ENCODE measurements around the gene RHOA. TPM values are rescaled to one million over a fixed set of nuclear protein-coding genes. Genes with fewer than 3 reads are reported as not detected.
"Not testable (repeated sequence)": the region's sequence is repeated elsewhere in the genome, so short reads cannot be mapped to it uniquely, and the experiment has no call there.

The RHOA gene
- polyA plus RNA-seq, 3 donors: 499 to 570 (median 506) TPM

- DNase-seq (ENCODE audit: low read depth in 3 of 3, low spot score in 2 of 3): no peak
Measured at GRCh38 chr3:49333091-49333490, 78.7 kb downstream of the RHOA start.

GRCh38 chr3:49329186-49329585 lies 82.6 kb downstream of the RHOA start:
- no peak for DNase-seq (ENCODE audit: low read depth in 3 of 3, low spot score in 2 of 3)

- DNase-seq (ENCODE audit: low read depth in 3 of 3, low spot score in 2 of 3): not testable (repeated sequence)
Measured at GRCh38 chr3:49328350-49328749, 83.4 kb downstream of the RHOA start.

GRCh38 chr3:49327485-49327884 lies 84.3 kb downstream of the RHOA start:
- no peak for DNase-seq (ENCODE audit: low read depth in 3 of 3, low spot score in 2 of 3)

GRCh38 chr3:49324768-49325167 lies 87.0 kb downstream of the RHOA start:
- DNase-seq (ENCODE audit: low read depth in 3 of 3, low spot score in 2 of 3): no peak

GRCh38 chr3:49316696-49317457 lies 94.9 kb downstream of the RHOA start:
- DNase-seq (ENCODE audit: low read depth in 3 of 3, low spot score in 2 of 3): no peak

- no peak for DNase-seq (ENCODE audit: low read depth in 3 of 3, low spot score in 2 of 3)
Measured at GRCh38 chr3:49313896-49314688, 97.7 kb downstream of the RHOA start.

GRCh38 chr3:49311283-49311682 lies 100.5 kb downstream of the RHOA start:
- no peak for DNase-seq (ENCODE audit: low read depth in 3 of 3, low spot score in 2 of 3)

GRCh38 chr3:49310677-49311076 lies 101.1 kb downstream of the RHOA start:
- DNase-seq (ENCODE audit: low read depth in 3 of 3, low spot score in 2 of 3): no peak

Other genes starting within 250 kb of the RHOA start
- 10 to 100 TPM; 24.5 to 25.8 (median 25.7) TPM for gene CCDC71, start 245.6 kb downstream of the RHOA start, polyA plus RNA-seq (ENCODE audit: insufficient read length in 3 of 3)
- 10 to 100 TPM; 41.5 to 43.8 (median 43.4) TPM for gene KLHDC8B, start 240.4 kb downstream of the RHOA start, polyA plus RNA-seq (ENCODE audit: insufficient read length in 3 of 3)
- gene C3orf62, start 134.7 kb downstream of the RHOA start, polyA plus RNA-seq (ENCODE audit: insufficient read length in 3 of 3): 10 to 100 TPM in 1 of 3 donors, 1 to 10 TPM in 2; 8.8 to 10.0 (median 9.4) TPM
- 10 to 100 TPM; 61.6 to 64.0 (median 63.3) TPM for gene USP4, start 71.9 kb downstream of the RHOA start, polyA plus RNA-seq (ENCODE audit: insufficient read length in 3 of 3)
- 100 to 1,000 TPM in 2 of 3 donors, 10 to 100 TPM in 1; 93.1 to 126 (median 104) TPM for gene GPX1, start 53.6 kb downstream of the RHOA start, polyA plus RNA-seq (ENCODE audit: insufficient read length in 3 of 3)
- 10 to 100 TPM; 34.7 to 38.9 (median 36.2) TPM for gene TCTA, start 447 bp upstream of the RHOA start, polyA plus RNA-seq (ENCODE audit: insufficient read length in 3 of 3)
- 10 to 100 TPM; 34.1 to 46.1 (median 39.2) TPM for gene AMT, start 10.5 kb upstream of the RHOA start, polyA plus RNA-seq (ENCODE audit: insufficient read length in 3 of 3)
- 10 to 100 TPM; 22.3 to 25.6 (median 22.7) TPM for gene NICN1, start 17.3 kb upstream of the RHOA start, polyA plus RNA-seq (ENCODE audit: insufficient read length in 3 of 3)
- 100 to 1,000 TPM; 108 to 113 (median 110) TPM for gene DAG1, start 58.3 kb upstream of the RHOA start, polyA plus RNA-seq (ENCODE audit: insufficient read length in 3 of 3)
- gene BSN, start 142.5 kb upstream of the RHOA start, polyA plus RNA-seq (ENCODE audit: insufficient read length in 3 of 3): 1 to 10 TPM in 2 of 3 donors, under 1 TPM in 1; 0.93 to 1.6 (median 1.1) TPM

Measured in right renal cortex interstitium (tissue), 3 donors.